SK-N-SH (cell line): ENCODE measurements around the gene RBM44. TPM values are rescaled to one million over a fixed set of nuclear protein-coding genes. Genes with fewer than 3 reads are reported as not detected.

ENCODE experiments used
- CTCF ChIA-PET: fragments of 300-600, 350-600 bp; formaldehyde crosslinking; extraction: SDS; loops from one replicate; lab custom pipeline; 2021; lab: Yijun Ruan, JAX
- POLR2A ChIA-PET: fragments of 350-600 bp; sonication (Branson Sonifier 250); formaldehyde crosslinking; extraction: SDS; loops from one replicate; lab custom pipeline; 2020; ENCODE audit warnings: antibody characterized with exemption, inconsistent platforms; lab: Yijun Ruan, JAX
- DNase-seq: peaks from one replicate; pipeline ENCODE4 v3.0.0; 2012
- H2AFZ ChIP-seq: fragments of 200-600 bp; sonication (generic); 2 replicates; pipeline ENCODE4 v1.8.1; 2016; ENCODE audit warnings: antibody characterized with exemption, mild to moderate bottlenecking, low read depth
- H3F3A ChIP-seq: fragments of 200-600 bp; sonication (generic); replicated peaks from 2 replicates; pipeline ENCODE3; 2016; ENCODE audit warnings: antibody characterized with exemption, mild to moderate bottlenecking; ENCODE audit not compliant: insufficient read depth
- H3K27ac ChIP-seq, 2 experiments: fragments of 200-500 bp in 1 of 2; fragments of 200-600 bp in 1 of 2; sonication (Bioruptor generic) in 1 of 2; sonication (generic), shearing (Covaris generic) in 1 of 2; 2 replicates each; pipeline versions ENCODE4 v1.5.1 to v1.6.1; 2014 to 2016; ENCODE audit warnings: low read depth in 2 of 2, inconsistent platforms in 1 of 2, low read length in 1 of 2, mild to moderate bottlenecking in 1 of 2, mixed read lengths in 1 of 2
- H3K27me3 ChIP-seq: fragments of 200-600 bp; sonication (generic), shearing (Covaris generic); 2 replicates; pipeline ENCODE4 v1.6.1; 2016; ENCODE audit warnings: mixed run types; ENCODE audit not compliant: insufficient read depth
- H3K36me3 ChIP-seq, 2 experiments: fragments of 200-500 bp in 1 of 2; fragments of 200-600 bp in 1 of 2; sonication (Bioruptor generic) in 1 of 2; sonication (generic) in 1 of 2; replicated peaks in 1 of 2; 2 replicates each; pipeline versions ENCODE3 to v1.5.1; 2014 to 2016; ENCODE audit warnings: low read length in 1 of 2, mild to moderate bottlenecking in 1 of 2; ENCODE audit not compliant: insufficient read depth in 2 of 2, control insufficient read depth in 1 of 2
- H3K4me1 ChIP-seq, 2 experiments: fragments of 200-500 bp in 1 of 2; fragments of 200-600 bp in 1 of 2; sonication (Bioruptor generic) in 1 of 2; sonication (generic), shearing (Covaris generic) in 1 of 2; 2 replicates each; pipeline versions ENCODE4 v1.5.1 to v1.6.1; 2014 to 2016; ENCODE audit warnings: low read depth in 1 of 2, low read length in 1 of 2, mixed run types in 1 of 2; ENCODE audit not compliant: insufficient read depth in 2 of 2, control insufficient read depth in 1 of 2
- H3K4me2 ChIP-seq: fragments of 200-600 bp; sonication (generic), shearing (Covaris generic); 2 replicates; pipeline ENCODE4 v1.6.1; 2017; ENCODE audit warnings: mixed run types
- H3K4me3 ChIP-seq, 2 experiments: fragments of 200-500 bp in 1 of 2; fragments of 200-600 bp in 1 of 2; sonication (Bioruptor generic) in 1 of 2; sonication (generic), shearing (Covaris generic) in 1 of 2; 2 replicates each; pipeline versions ENCODE4 v1.5.1 to v1.8.1; 2014 to 2016; ENCODE audit warnings: low read depth in 2 of 2, inconsistent platforms in 1 of 2, low read length in 1 of 2, mild to moderate bottlenecking in 1 of 2, mixed read lengths in 1 of 2, moderate library complexity in 1 of 2
- H3K79me2 ChIP-seq: fragments of 200-600 bp; sonication (generic); 2 replicates; pipeline ENCODE4 v1.8.1; 2017; ENCODE audit warnings: mild to moderate bottlenecking; ENCODE audit not compliant: insufficient read depth
- H3K9ac ChIP-seq: fragments of 200-600 bp; sonication (generic); 2 replicates; pipeline ENCODE4 v1.6.1; 2017; ENCODE audit warnings: mixed run types
- H3K9me2 ChIP-seq: fragments of 200-600 bp; sonication (generic); 2 replicates; pipeline ENCODE4 v1.6.1; 2017; ENCODE audit warnings: mixed run types
- H3K9me3 ChIP-seq: fragments of 200-600 bp; sonication (generic); 2 replicates; pipeline ENCODE4 v1.6.1; 2017; ENCODE audit warnings: mixed run types, mild to moderate bottlenecking, moderate library complexity
- H4K20me1 ChIP-seq: fragments of 200-600 bp; sonication (generic); 2 replicates; pipeline ENCODE4 v1.6.1; 2017; ENCODE audit warnings: mild to moderate bottlenecking, mixed run types; ENCODE audit not compliant: insufficient read depth
- CHD2 ChIP-seq: fragments of 150-350 bp; IDR thresholded peaks from 2 replicates; pipeline ENCODE4 v1.6.1; 2018; ENCODE audit warnings: low read length; ENCODE audit not compliant: partially characterized antibody
- CTCF ChIP-seq: fragments of 200-600 bp; sonication (generic); IDR thresholded peaks from 2 replicates; pipeline ENCODE4 v1.6.1; 2017; ENCODE audit warnings: antibody characterized with exemption, mild to moderate bottlenecking, moderate library complexity
- EZH2phosphoT487 ChIP-seq: fragments of 200-600 bp; sonication (generic); IDR thresholded peaks from 2 replicates; pipeline ENCODE4 v1.6.1; 2017; ENCODE audit warnings: low read depth, mixed run types, mild to moderate bottlenecking, antibody characterized with exemption, moderate library complexity, borderline replicate concordance
- FOXJ3 ChIP-seq: sonication (generic); formaldehyde crosslinking; IDR thresholded peaks from 2 replicates; pipeline ENCODE4 v1.5.1; 2020; ENCODE audit warnings: mild to moderate bottlenecking, missing genetic modification reagents
- RCOR1 ChIP-seq: fragments of 150-350 bp; IDR thresholded peaks from 2 replicates; pipeline ENCODE4 v1.6.1; 2017; ENCODE audit warnings: antibody characterized with exemption, low read length
- SIN3A ChIP-seq: IDR thresholded peaks from 2 replicates; pipeline ENCODE4 v1.6.1; 2012; ENCODE audit warnings: low read depth, mild to moderate bottlenecking, low read length, moderate library complexity, borderline replicate concordance
- YY1 ChIP-seq: IDR thresholded peaks from 2 replicates; pipeline ENCODE4 v1.4.0; 2012; ENCODE audit warnings: low read depth, mild to moderate bottlenecking
- WGBS: methylation state at CpG from one replicate; pipeline ENCODE4 v1.1.6; 2017; ENCODE audit warnings: low lambda C conversion rate; 5-methylcytosine and 5-hydroxymethylcytosine counted together
- polyA plus RNA-seq, 3 experiments: library from polyadenylated mRNA; depleted of rRNA; stranded (reverse); fragments of >200 nt; gene quantifications; 2 replicates each; pipeline ENCODE4 v1.2.3, GENCODE V29; 2012
- small RNA-seq, 7 experiments: library from RNA; depleted of rRNA; stranded (forward); fragments of <200 nt; gene quantifications; one replicate each; pipeline ENCODE3, GENCODE V24; 2012
- TF ChIP-seq, protein P1 (sequence below): fragments of 150-350 bp; IDR thresholded peaks from 2 replicates; pipeline ENCODE4 v1.6.1; 2016; ENCODE audit warnings: mild to moderate bottlenecking, low read depth, low read length
- TF ChIP-seq, protein P2 (sequence below): fragments of 150-350 bp; IDR thresholded peaks from 2 replicates; pipeline ENCODE4 v1.6.1; 2017; ENCODE audit warnings: antibody characterized with exemption, low read length, low read depth, borderline replicate concordance
- TF ChIP-seq, protein P3 (sequence below): IDR thresholded peaks from 2 replicates; pipeline ENCODE4 v1.4.0; 2012; ENCODE audit warnings: low read depth, borderline replicate concordance

The RBM44 gene
- polyA plus RNA-seq, 1 of the 3 experiments (the other 2 are of a cell fraction), result 0.30 TPM

GRCh38 chr2:237889811-237890210 is 91.2 kb downstream of the RBM44 start:
- Histone ChIP-seq H3K4me1 (peaks cover 0 to 49% of the 10 kb centered on the region in 2 experiments; a peak in 2 of 4 replicates), H3K36me3 (no peaks in the 10 kb centered on the region), H2AFZ (no peak overlapping the region), H3K27ac (no peak overlapping the region; a peak in 1 of 4 replicates), H4K20me1 (no peaks in the 10 kb centered on the region), H3F3A (no peaks in the 10 kb centered on the region), H3K79me2 (no peaks in the 10 kb centered on the region), H3K4me3 (no peak overlapping the region), H3K9ac (no peak overlapping the region), H3K9me2 (no peaks in the 10 kb centered on the region), H3K27me3 (no peaks in the 10 kb centered on the region), H3K9me3 (no peaks in the 10 kb centered on the region), H3K4me2 (no peak overlapping the region)
- DNase-seq, result no peak
- 91% methylated on average over 10 of the region's 10 CpGs for WGBS
- POLR2A ChIA-PET, result no interaction called here
- CTCF ChIA-PET, result interaction anchor here (1.0 to 2.4 kb wide), 5 partner anchors 26 to 373 kb away, joined by 3 to 10 read pairs (median 4); no protein-coding TSS in a partner anchor
- no peak for TF ChIP-seq FOXJ3
- no peak for TF ChIP-seq YY1
- TF ChIP-seq, protein P1, sequence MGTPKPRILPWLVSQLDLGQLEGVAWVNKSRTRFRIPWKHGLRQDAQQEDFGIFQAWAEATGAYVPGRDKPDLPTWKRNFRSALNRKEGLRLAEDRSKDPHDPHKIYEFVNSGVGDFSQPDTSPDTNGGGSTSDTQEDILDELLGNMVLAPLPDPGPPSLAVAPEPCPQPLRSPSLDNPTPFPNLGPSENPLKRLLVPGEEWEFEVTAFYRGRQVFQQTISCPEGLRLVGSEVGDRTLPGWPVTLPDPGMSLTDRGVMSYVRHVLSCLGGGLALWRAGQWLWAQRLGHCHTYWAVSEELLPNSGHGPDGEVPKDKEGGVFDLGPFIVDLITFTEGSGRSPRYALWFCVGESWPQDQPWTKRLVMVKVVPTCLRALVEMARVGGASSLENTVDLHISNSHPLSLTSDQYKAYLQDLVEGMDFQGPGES, result no peak
- TF ChIP-seq CHD2, result no peak
- TF ChIP-seq SIN3A, result no peak
- TF ChIP-seq, protein P2, sequence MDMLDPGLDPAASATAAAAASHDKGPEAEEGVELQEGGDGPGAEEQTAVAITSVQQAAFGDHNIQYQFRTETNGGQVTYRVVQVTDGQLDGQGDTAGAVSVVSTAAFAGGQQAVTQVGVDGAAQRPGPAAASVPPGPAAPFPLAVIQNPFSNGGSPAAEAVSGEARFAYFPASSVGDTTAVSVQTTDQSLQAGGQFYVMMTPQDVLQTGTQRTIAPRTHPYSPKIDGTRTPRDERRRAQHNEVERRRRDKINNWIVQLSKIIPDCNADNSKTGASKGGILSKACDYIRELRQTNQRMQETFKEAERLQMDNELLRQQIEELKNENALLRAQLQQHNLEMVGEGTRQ, result no peak
- no peak for TF ChIP-seq RCOR1
- TF ChIP-seq, protein P3, sequence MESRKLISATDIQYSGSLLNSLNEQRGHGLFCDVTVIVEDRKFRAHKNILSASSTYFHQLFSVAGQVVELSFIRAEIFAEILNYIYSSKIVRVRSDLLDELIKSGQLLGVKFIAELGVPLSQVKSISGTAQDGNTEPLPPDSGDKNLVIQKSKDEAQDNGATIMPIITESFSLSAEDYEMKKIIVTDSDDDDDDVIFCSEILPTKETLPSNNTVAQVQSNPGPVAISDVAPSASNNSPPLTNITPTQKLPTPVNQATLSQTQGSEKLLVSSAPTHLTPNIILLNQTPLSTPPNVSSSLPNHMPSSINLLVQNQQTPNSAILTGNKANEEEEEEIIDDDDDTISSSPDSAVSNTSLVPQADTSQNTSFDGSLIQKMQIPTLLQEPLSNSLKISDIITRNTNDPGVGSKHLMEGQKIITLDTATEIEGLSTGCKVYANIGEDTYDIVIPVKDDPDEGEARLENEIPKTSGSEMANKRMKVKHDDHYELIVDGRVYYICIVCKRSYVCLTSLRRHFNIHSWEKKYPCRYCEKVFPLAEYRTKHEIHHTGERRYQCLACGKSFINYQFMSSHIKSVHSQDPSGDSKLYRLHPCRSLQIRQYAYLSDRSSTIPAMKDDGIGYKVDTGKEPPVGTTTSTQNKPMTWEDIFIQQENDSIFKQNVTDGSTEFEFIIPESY, result no peak
- no peak for TF ChIP-seq CTCF
- no peak for TF ChIP-seq EZH2phosphoT487

Small RNA genes lying within 50 kb of the gene (small RNA-seq; reads per million reads assigned to genes)
- gene RF00157, result 0 reads per million in 7 experiments

Other genes starting within 250 kb of the RBM44 start
- gene PRLH, start 232.2 kb upstream of the RBM44 start, polyA plus RNA-seq (2012; rRNA removed), result not detected in 2 replicates
- 0.10 and 0.19 TPM in 2 replicates for gene RAB17, start 208.0 kb upstream of the RBM44 start, polyA plus RNA-seq (2012; rRNA removed)
- gene LRRFIP1, start 171.2 kb upstream of the RBM44 start, polyA plus RNA-seq (2012; rRNA removed), result 47.3 and 60.9 TPM in 2 replicates
- 21.2 and 27.9 TPM in 2 replicates for gene RAMP1, start 60.8 kb downstream of the RBM44 start, polyA plus RNA-seq (2012; rRNA removed)
- 56.9 and 66.9 TPM in 2 replicates for gene UBE2F, start 168.2 kb downstream of the RBM44 start, polyA plus RNA-seq (2012; rRNA removed)